GM18508 (cell line): ENCODE data around the gene SLC16A8.
"Not testable (repeated sequence)": the region's sequence is repeated elsewhere in the genome, so short reads cannot be mapped to it uniquely, and the experiment has no call there.

Experiments
- ATAC-seq: cut with Tn5 transposase; IDR thresholded peaks from one replicate; pipeline ENCODE4 v1.9.1; 2021; ENCODE audit warnings: moderate number of reproducible peaks; ENCODE audit not compliant: insufficient read depth, unreplicated experiment

Gene SLC16A8

GRCh38 chr22:38083931-38084631 is at the start of gene SLC16A8:
Gene SLC16A8, minus strand, starts transcription at chr22:38084184. Its CDS starts 1,311 bp downstream, at chr22:38082873.
- ATAC-seq: no peak

GRCh38 chr22:38133331-38133730 is 49.3 kb upstream of the SLC16A8 start:
- no peak for ATAC-seq

- no peak for ATAC-seq
These were observed 48.8 kb upstream of the SLC16A8 start for GRCh38 chr22:38132794-38133193.

- ATAC-seq: no peak
These were observed 48.2 kb upstream of the SLC16A8 start for GRCh38 chr22:38132136-38132535.

GRCh38 chr22:38131399-38131798 is 47.4 kb upstream of the SLC16A8 start:
- no peak for ATAC-seq

GRCh38 chr22:38129856-38130255 is 45.9 kb upstream of the SLC16A8 start:
- no peak for ATAC-seq

GRCh38 chr22:38129021-38129420 is 45.0 kb upstream of the SLC16A8 start:
- ATAC-seq: no peak

- ATAC-seq: no peak
These were observed 43.9 kb upstream of the SLC16A8 start for GRCh38 chr22:38127869-38128268.

GRCh38 chr22:38126928-38127668 is 43.1 kb upstream of the SLC16A8 start:
- ATAC-seq: no peak

GRCh38 chr22:38125751-38126201 is 41.8 kb upstream of the SLC16A8 start:
- no peak for ATAC-seq

GRCh38 chr22:38125038-38125610 is 41.1 kb upstream of the SLC16A8 start:
- no peak for ATAC-seq

- ATAC-seq: no peak
These were observed 40.4 kb upstream of the SLC16A8 start for GRCh38 chr22:38124236-38124974.

- no peak for ATAC-seq
These were observed 38.6 kb upstream of the SLC16A8 start for GRCh38 chr22:38122616-38123015.

- ATAC-seq: no peak
These were observed 36.6 kb upstream of the SLC16A8 start for GRCh38 chr22:38120359-38121110.

GRCh38 chr22:38118747-38119146 is 34.8 kb upstream of the SLC16A8 start:
- not testable (repeated sequence) for ATAC-seq

GRCh38 chr22:38118182-38118581 is 34.2 kb upstream of the SLC16A8 start:
- no peak for ATAC-seq

- ATAC-seq: not testable (repeated sequence)
These were observed 33.6 kb upstream of the SLC16A8 start for GRCh38 chr22:38117556-38117955.

GRCh38 chr22:38115423-38116205 is 31.6 kb upstream of the SLC16A8 start:
- ATAC-seq: no peak
